Measurements from ENCODE around the gene RPP30. TPM values are rescaled to one million over a fixed set of nuclear protein-coding genes. Genes with fewer than 3 reads are reported as not detected.

The RPP30 gene
- total RNA-seq, 1 experiment from 2014 or later = 56.8 TPM

DNA sequence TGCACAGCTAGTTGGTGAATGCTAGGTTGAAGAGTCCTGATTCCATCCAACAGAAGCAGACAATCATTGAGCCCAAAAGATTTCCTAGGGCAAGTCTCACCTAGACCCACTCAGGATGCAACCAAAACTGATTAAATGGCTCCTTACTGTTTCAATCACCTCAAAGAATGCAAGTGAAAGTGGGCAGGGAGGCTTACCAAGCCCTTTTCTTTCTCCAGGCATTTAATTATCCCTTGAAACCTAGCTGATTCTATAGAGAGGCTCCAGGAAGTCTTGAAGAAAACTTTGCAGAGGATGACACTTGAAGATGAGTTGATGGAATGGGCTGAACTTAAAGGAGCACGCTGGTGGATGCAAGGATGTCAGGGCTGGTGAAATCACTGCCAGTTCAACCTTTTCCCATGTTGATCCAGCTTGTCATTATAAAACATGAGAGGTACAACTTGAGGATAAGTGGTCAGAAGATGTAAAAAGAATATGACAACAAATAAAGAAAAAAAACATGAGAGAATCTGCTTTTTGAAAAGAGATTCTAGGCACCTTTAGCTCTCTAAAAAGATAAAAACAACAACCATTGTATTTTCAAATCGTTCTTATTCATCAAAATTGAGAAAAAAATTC, 51.4 kb downstream of the RPP30 start (continued):
- TF ChIP-seq RAD21 (IDR thresholded peaks at IDR 0.05; ENCODE audit: low read depth) (no peak), ZNF274 (IDR thresholded peaks at IDR 0.05; ENCODE audit: low read depth, low read length) (no peak), SRF (IDR thresholded peaks at IDR 0.05; ENCODE audit: low read depth) (no peak), CBX3 (IDR thresholded peaks at IDR 0.05; ENCODE audit: low read depth) (no peak), EGR1 (IDR thresholded peaks at IDR 0.05; ENCODE audit: low read depth) (no peak), POLR2A (IDR thresholded peaks at IDR 0.05; ENCODE audit: borderline replicate concordance, extremely low read depth, insufficient read depth, insufficient read length) (no peak), EZH2phosphoT487 (IDR thresholded peaks at IDR 0.05; ENCODE audit: borderline replicate concordance) (no peak)

DNA sequence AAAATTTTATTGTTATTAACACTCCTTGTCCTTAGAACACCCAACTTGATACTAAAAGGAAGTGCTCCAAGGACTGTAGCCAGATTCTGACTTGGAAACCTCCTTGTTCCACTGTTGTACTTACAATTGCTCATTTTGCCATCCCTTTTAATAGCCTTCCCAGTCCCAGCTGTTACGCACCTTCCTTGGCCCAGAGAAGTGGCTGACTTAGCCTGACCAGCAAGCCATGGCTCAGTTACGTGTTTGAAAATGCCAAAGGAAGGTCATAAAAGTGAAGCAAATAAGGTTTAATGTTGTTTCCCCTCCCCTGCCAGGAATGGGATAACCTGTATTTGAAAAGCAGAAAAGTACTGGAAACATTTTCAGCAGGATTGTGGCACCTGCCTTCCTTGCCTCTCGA, 52.8 kb downstream of the RPP30 start:
- Histone ChIP-seq H3K9me3 (ENCODE audit: control insufficient read depth in 1 of 2, insufficient read depth in 1 of 2, low read depth in 1 of 2, low read length in 2 of 2) (no peaks in the 10 kb centered on the region), H3K27ac (ENCODE audit: low read depth, low read length) (no peak overlapping the region), H3K4me3 (replicated peaks in 1 of 2; ENCODE audit: low read depth in 1 of 2, low read length in 2 of 2) (no peak overlapping the region), H4K20me1 (ENCODE audit: insufficient read depth) (no peaks in the 10 kb centered on the region), H3K36me3 (ENCODE audit: control insufficient read depth in 1 of 2, insufficient read depth in 2 of 2, low read length in 2 of 2) (no peaks in the 10 kb centered on the region), H3K4me2 (ENCODE audit: low read length) (no peak overlapping the region), H3K79me2 (ENCODE audit: insufficient read depth, low read length) (no peaks in the 10 kb centered on the region), H3K9me2 (ENCODE audit: insufficient read depth) (no peaks in the 10 kb centered on the region), H3K4me1 (ENCODE audit: control insufficient read depth in 1 of 2, insufficient read depth in 2 of 2, low read length in 2 of 2) (peaks cover 12 to 14% of the 10 kb centered on the region in 2 experiments), H2AFZ (ENCODE audit: low read depth, low read length, poor library complexity, severe bottlenecking) (no peak overlapping the region), H3K27me3 (ENCODE audit: insufficient read depth, low read length) (no peaks in the 10 kb centered on the region), H3K9ac (ENCODE audit: low read length) (no peak overlapping the region)
- ChIA-PET CTCF (no interaction called here), POLR2A (no interaction called here), RAD21 (ENCODE audit: low non-redundant PET in 1 of 2, low total read pairs in 2 of 2, uncharacterized antibody in 2 of 2, unreplicated experiment in 2 of 2) (no interaction called here)
- no TSS peak for BruUV-seq (replicated peaks)
- DNase-seq (ENCODE audit: low read depth, low spot score) = no peak
- no peak for TF ChIP-seq SRF (IDR thresholded peaks at IDR 0.05; ENCODE audit: low read depth)
- TF ChIP-seq TCF7L2 (IDR thresholded peaks at IDR 0.05; ENCODE audit: borderline replicate concordance, extremely low read depth, insufficient read depth, insufficient read length) = no peak
- TF ChIP-seq ZNF274 (IDR thresholded peaks at IDR 0.05; ENCODE audit: low read depth, low read length) = no peak
- TF ChIP-seq CEBPB (IDR thresholded peaks at IDR 0.05; ENCODE audit: low read depth) = no peak
- no peak for TF ChIP-seq CBX3 (IDR thresholded peaks at IDR 0.05; ENCODE audit: low read depth)
- TF ChIP-seq, protein P1, sequence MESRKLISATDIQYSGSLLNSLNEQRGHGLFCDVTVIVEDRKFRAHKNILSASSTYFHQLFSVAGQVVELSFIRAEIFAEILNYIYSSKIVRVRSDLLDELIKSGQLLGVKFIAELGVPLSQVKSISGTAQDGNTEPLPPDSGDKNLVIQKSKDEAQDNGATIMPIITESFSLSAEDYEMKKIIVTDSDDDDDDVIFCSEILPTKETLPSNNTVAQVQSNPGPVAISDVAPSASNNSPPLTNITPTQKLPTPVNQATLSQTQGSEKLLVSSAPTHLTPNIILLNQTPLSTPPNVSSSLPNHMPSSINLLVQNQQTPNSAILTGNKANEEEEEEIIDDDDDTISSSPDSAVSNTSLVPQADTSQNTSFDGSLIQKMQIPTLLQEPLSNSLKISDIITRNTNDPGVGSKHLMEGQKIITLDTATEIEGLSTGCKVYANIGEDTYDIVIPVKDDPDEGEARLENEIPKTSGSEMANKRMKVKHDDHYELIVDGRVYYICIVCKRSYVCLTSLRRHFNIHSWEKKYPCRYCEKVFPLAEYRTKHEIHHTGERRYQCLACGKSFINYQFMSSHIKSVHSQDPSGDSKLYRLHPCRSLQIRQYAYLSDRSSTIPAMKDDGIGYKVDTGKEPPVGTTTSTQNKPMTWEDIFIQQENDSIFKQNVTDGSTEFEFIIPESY (IDR thresholded peaks at IDR 0.05; ENCODE audit: extremely low read depth, insufficient replicate concordance, low read length) = no peak
- TF ChIP-seq YY1 (IDR thresholded peaks at IDR 0.05; ENCODE audit: extremely low read depth, insufficient replicate concordance, low read depth, low read length) = no peak
- no peak for TF ChIP-seq SP1 (IDR thresholded peaks at IDR 0.05; ENCODE audit: low read depth)
- no peak for TF ChIP-seq EZH2phosphoT487 (IDR thresholded peaks at IDR 0.05; ENCODE audit: borderline replicate concordance)
- intact Hi-C loops (cut with micrococcal nuclease) = no loop called here
- ATAC-seq = no peak

All from HCT116 (cell line).